Type B pancreatic cell (in vitro differentiated cells): Measurements from ENCODE around the gene FBXO7. TPM values are rescaled to one million over a fixed set of nuclear protein-coding genes. Genes with fewer than 3 reads are reported as not detected.

Experiments used
- DNase-seq: peaks from one replicate; pipeline ENCODE4 v3.0.0; 2021; ENCODE audit warnings: mixed read lengths; ENCODE audit not compliant: unreplicated experiment; ENCODE audit errors: extremely low spot score
- H3K27ac Mint-ChIP-seq: 2 replicates; pipeline ENCODE4 v1.8.0; 2021; ENCODE audit warnings: mild to moderate bottlenecking, mixed read lengths
- H3K27me3 Mint-ChIP-seq: 2 replicates; pipeline ENCODE4 v1.8.0; 2021; ENCODE audit warnings: mixed read lengths
- H3K36me3 Mint-ChIP-seq: 2 replicates; pipeline ENCODE4 v1.8.0; 2021; ENCODE audit warnings: mixed read lengths
- H3K4me1 Mint-ChIP-seq: one replicate; pipeline ENCODE4 v1.8.0; 2021; ENCODE audit warnings: mixed read lengths; ENCODE audit not compliant: unreplicated experiment
- H3K4me3 Mint-ChIP-seq: 2 replicates; pipeline ENCODE4 v1.8.0; 2021; ENCODE audit warnings: mild to moderate bottlenecking, mixed read lengths
- H3K9me3 Mint-ChIP-seq: 2 replicates; pipeline ENCODE4 v1.8.0; 2021; ENCODE audit warnings: mixed read lengths
- total RNA-seq: library from RNA; stranded (reverse); gene quantifications from 2 replicates; pipeline ENCODE4 v1.2.1, GENCODE V29; 2021; ENCODE audit warnings: low replicate concordance
- TF ChIP-seq, protein P1 (sequence below): fragments of 200-600 bp; sonication (generic); conservative IDR thresholded peaks from 2 replicates; pipeline ENCODE4 v1.5.0; 2021; ENCODE audit warnings: antibody characterized with exemption, mild to moderate bottlenecking

The FBXO7 gene
- total RNA-seq, 1 donor from 2014 or later: 96.4 TPM

DNA sequence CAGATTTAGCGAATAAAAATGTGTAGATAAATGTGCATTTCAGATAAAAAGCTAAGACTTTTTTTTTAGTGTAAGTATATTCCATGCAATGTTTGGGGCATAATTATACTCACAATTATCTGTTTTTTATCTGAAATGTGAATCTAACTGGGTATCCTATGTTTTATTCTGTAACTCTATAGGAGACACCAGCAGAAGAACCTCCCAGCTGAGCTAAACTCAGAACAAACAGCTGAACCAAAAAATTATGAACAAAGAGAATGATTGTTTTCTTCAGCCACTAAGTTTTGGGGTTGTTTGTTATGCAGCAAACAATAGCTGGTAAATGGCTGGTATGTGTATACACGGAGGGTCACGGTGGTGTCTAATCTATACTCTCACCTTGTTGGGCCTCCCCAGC is 42.9 kb downstream of the FBXO7 start:
- no peak for DNase-seq
- Mint-ChIP-seq H3K9me3 (no peaks in the 10 kb centered on the region), H3K4me1 (peaks cover 4% of the 10 kb centered on the region), H3K27me3 (no peaks in the 10 kb centered on the region), H3K27ac (no peak overlapping the region), H3K36me3 (peaks cover 3% of the 10 kb centered on the region), H3K4me3 (no peak overlapping the region)
- TF ChIP-seq, protein P1, sequence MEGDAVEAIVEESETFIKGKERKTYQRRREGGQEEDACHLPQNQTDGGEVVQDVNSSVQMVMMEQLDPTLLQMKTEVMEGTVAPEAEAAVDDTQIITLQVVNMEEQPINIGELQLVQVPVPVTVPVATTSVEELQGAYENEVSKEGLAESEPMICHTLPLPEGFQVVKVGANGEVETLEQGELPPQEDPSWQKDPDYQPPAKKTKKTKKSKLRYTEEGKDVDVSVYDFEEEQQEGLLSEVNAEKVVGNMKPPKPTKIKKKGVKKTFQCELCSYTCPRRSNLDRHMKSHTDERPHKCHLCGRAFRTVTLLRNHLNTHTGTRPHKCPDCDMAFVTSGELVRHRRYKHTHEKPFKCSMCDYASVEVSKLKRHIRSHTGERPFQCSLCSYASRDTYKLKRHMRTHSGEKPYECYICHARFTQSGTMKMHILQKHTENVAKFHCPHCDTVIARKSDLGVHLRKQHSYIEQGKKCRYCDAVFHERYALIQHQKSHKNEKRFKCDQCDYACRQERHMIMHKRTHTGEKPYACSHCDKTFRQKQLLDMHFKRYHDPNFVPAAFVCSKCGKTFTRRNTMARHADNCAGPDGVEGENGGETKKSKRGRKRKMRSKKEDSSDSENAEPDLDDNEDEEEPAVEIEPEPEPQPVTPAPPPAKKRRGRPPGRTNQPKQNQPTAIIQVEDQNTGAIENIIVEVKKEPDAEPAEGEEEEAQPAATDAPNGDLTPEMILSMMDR: no peak

DNA sequence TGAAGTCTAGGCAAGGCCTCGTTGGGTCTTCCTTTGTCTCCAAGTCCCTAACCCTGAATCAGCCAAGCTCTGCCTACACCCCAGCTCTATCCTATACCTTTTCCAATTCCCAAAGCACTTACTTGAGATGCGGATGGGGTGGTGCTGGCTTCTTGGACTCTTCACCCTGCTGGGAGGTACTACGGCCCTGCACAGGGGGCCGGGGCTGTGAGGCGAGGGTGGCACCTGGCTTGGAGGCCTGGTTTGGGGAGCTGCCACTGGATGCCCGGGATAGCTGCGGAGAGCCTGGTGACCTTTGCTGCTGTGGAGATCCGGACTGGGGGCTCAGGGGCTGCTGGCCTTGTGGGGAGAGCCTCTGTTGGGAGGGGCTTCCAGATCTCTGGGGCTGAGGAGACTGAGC is 43.3 kb downstream of the FBXO7 start:
- Mint-ChIP-seq H3K27ac (no peak overlapping the region), H3K27me3 (no peaks in the 10 kb centered on the region), H3K36me3 (peaks cover 3% of the 10 kb centered on the region), H3K9me3 (no peaks in the 10 kb centered on the region), H3K4me1 (peaks cover 5% of the 10 kb centered on the region), H3K4me3 (no peak overlapping the region)
- TF ChIP-seq, protein P1: no peak
- DNase-seq: no peak

DNA sequence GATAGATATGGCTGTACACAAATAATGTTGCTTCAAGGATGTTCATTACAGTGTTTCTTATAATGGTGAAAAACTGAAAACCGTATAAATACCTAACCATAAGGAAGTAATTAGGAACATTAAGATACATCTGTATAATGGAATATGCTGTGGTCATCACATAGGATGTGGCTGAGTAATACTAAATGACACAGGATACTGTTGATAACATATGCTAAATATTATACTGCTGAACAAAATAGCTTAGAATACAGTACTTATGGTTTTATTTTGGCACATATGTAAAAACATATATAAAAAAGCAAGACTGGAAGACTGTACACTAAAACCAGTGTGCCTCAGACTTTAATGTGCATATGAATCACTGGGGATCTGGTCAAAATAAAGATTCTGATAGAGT is 43.8 kb downstream of the FBXO7 start:
- Mint-ChIP-seq H3K27ac (no peak overlapping the region), H3K36me3 (peaks cover 3% of the 10 kb centered on the region)

DNA sequence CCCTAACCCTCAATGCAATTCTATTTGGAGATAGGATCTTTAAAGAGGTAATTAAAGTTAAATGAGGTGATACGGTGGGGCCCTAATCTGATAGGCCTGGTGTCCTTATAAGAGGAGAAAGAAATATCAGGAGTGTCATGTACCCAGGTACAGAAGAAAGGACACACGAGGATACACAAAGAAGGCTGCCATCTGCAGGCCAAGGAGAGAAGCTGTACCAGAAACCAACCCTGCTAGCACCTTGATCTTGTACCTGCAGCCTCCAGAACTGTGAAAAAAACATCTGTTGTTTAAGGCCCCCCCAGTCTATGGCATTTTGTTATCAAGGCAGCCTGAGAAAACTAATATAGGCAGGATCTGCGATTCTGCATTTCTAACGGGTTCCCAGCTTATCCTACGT is 44.2 kb downstream of the FBXO7 start:
- peaks cover 3% of the 10 kb centered on the region for H3K36me3 Mint-ChIP-seq
- no peak overlapping the region for H3K27ac Mint-ChIP-seq
- H3K4me3 Mint-ChIP-seq: no peak overlapping the region
- DNase-seq: no peak
- no peaks in the 10 kb centered on the region for H3K9me3 Mint-ChIP-seq
- H3K27me3 Mint-ChIP-seq: no peaks in the 10 kb centered on the region
- TF ChIP-seq, protein P1: peak; percentile 43
- peaks cover 5% of the 10 kb centered on the region for H3K4me1 Mint-ChIP-seq

More for the DNA sequence above, 43.8 kb downstream of the FBXO7 start:
- Mint-ChIP-seq H3K27me3 (no peaks in the 10 kb centered on the region), H3K4me1 (peaks cover 5% of the 10 kb centered on the region), H3K9me3 (no peaks in the 10 kb centered on the region), H3K4me3 (no peak overlapping the region)
- TF ChIP-seq, protein P1: no peak
- no peak for DNase-seq

DNA sequence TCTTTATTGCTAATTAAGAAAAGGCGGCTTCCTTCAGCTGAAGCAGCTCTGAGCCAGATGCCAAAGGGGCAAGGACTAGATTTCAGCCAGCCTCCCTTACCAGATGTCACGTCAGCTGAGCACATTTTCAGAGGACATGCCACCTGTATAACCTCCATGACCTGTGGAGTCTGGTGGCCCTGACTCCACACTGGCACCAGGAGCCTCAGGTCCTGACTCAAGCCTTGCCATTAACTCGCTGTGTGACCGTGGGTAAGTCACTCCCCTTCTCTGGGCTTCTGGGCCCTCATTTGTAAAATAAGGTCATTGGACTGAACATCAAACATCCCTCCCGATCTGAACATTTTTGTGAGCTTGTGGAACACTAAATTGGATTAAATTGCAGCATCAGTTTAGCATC is 46.0 kb downstream of the FBXO7 start:
- Mint-ChIP-seq H3K36me3 (peaks cover 3% of the 10 kb centered on the region), H3K4me1 (peaks cover 5% of the 10 kb centered on the region), H3K9me3 (no peaks in the 10 kb centered on the region), H3K27me3 (no peaks in the 10 kb centered on the region), H3K27ac (no peak overlapping the region), H3K4me3 (no peak overlapping the region)
- TF ChIP-seq, protein P1: no peak
- no peak for DNase-seq

DNA sequence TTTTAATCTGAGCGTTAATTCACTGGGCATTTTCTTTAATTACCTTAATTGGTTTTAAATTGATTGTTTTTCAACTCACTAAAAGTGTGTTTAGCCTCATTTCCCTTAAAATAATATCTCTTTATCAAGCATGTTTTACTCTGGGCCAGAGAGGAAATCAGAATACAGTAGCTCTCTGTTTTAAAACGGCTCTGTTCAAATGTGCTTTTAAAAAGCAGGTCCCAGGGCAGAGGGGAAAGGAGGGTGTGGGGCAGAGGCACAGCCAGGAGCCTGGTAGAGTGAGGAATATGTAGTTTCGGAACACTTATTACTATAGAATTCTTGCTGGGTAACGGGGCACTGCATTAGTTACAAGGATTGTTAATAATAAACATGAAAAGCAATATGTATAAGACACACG is 47.6 kb downstream of the FBXO7 start:
- H3K9me3 Mint-ChIP-seq: no peaks in the 10 kb centered on the region
- H3K27ac Mint-ChIP-seq: no peak overlapping the region
- peaks cover 5% of the 10 kb centered on the region for H3K4me1 Mint-ChIP-seq
- peaks cover 3% of the 10 kb centered on the region for H3K36me3 Mint-ChIP-seq
- DNase-seq: no peak
- no peak overlapping the region for H3K4me3 Mint-ChIP-seq
- no peaks in the 10 kb centered on the region for H3K27me3 Mint-ChIP-seq
- TF ChIP-seq, protein P1: no peak
